CD4-positive, CD25-positive, alpha-beta regulatory T cell (primary cell): ENCODE data around the gene C10orf71. TPM values are rescaled to one million over a fixed set of nuclear protein-coding genes. Genes with fewer than 3 reads are reported as not detected.

Experiments used
- ATAC-seq, 2 donors: fragments of 150-1000 bp; cut with Tn5 transposase; one replicate each; pipeline ENCODE4 v1.10.0; 2021; ENCODE audit warnings: low read depth in 2 of 2, moderate number of reproducible peaks in 2 of 2, moderate library complexity in 1 of 2
- DNase-seq, 3 donors: peaks; one replicate each; pipeline versions ENCODE4 v3.0.0 to v3.0.0-alpha.2; 2012 to 2022; ENCODE audit warnings: mixed read lengths in 1 of 3
- H3K27ac ChIP-seq: one replicate; pipeline ENCODE4 v1.7.0; 2013; ENCODE audit warnings: mild to moderate bottlenecking, low read length; ENCODE audit not compliant: insufficient read depth, poor library complexity, severe bottlenecking
- H3K27me3 ChIP-seq: one replicate; pipeline ENCODE4 v1.7.0; 2013; ENCODE audit warnings: low read length; ENCODE audit not compliant: control insufficient read depth, insufficient read depth
- H3K36me3 ChIP-seq: one replicate; pipeline ENCODE4 v1.7.0; 2013; ENCODE audit warnings: mild to moderate bottlenecking, low read length, moderate library complexity; ENCODE audit not compliant: control insufficient read depth, insufficient read depth
- H3K4me1 ChIP-seq: 2 replicates; pipeline ENCODE4 v1.7.0; 2013; ENCODE audit warnings: mild to moderate bottlenecking, low read length; ENCODE audit not compliant: insufficient read depth, control insufficient read depth, poor library complexity, severe bottlenecking
- H3K4me3 ChIP-seq: one replicate; pipeline ENCODE4 v1.7.0; 2013; ENCODE audit warnings: low read depth, mild to moderate bottlenecking, low read length, moderate library complexity
- H3K9me3 ChIP-seq, 2 experiments: 1 replicate in 1 of 2; 2 replicates in 1 of 2; pipeline ENCODE4 v1.7.0; 2013; ENCODE audit warnings: low read length in 2 of 2, mild to moderate bottlenecking in 1 of 2, moderate library complexity in 1 of 2; ENCODE audit not compliant: control insufficient read depth in 2 of 2
- H3K27ac Mint-ChIP-seq, 3 donors: one replicate each; pipeline ENCODE4 v1.8.0; 2020 to 2022; ENCODE audit warnings: mild to moderate bottlenecking in 3 of 3, mixed read lengths in 3 of 3, moderate library complexity in 2 of 3
- H3K27me3 Mint-ChIP-seq: one replicate; pipeline ENCODE4 v1.8.0; 2022; ENCODE audit warnings: mild to moderate bottlenecking, mixed read lengths
- H3K36me3 Mint-ChIP-seq: one replicate; pipeline ENCODE4 v1.8.0; 2020; ENCODE audit warnings: mixed read lengths
- H3K4me1 Mint-ChIP-seq, 4 donors: one replicate each; pipeline ENCODE4 v1.8.0; 2020 to 2022; ENCODE audit warnings: mixed read lengths in 4 of 4, mild to moderate bottlenecking in 1 of 4
- H3K4me3 Mint-ChIP-seq, 4 donors: one replicate each; pipeline ENCODE4 v1.8.0; 2020 to 2022; ENCODE audit warnings: mild to moderate bottlenecking in 4 of 4, mixed read lengths in 4 of 4, moderate library complexity in 3 of 4
- H3K9me3 Mint-ChIP-seq, 7 donors: one replicate each; pipeline ENCODE4 v1.8.0; 2020 to 2022; ENCODE audit warnings: mixed read lengths in 7 of 7, mild to moderate bottlenecking in 3 of 7, moderate library complexity in 2 of 7
- polyA plus RNA-seq, 4 donors: library from polyadenylated mRNA; unstranded; fragments of 300-500 nt; fragmentation: Illumina TruSeq; gene quantifications; one replicate each; pipeline ENCODE4 v1.2.3, GENCODE V29; 2021
- total RNA-seq: library from RNA; stranded (reverse); gene quantifications from one replicate; pipeline ENCODE4 v1.2.3, GENCODE V29; 2022

C10orf71 gene
- total and polyA plus RNA-seq, 5 donors from 2014 or later, result not detected

DNA sequence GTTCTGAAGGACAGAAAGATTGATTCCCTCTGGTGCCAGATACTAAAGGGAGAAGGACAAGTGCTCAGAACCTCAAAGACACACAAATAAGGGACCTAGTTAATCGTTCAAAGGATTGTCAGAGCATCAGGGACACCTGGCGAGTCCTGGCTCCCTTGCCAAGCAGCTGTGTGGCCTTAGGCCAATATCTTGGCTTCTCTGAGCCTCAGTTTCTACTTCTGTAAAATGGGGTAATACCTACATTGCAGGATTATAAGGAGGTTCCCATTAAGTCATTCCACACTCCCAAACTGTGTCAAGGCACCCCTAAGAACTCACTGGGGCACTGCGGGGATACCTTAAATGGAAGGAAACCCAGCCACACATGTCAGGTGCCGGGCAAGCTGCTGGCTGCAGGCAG, 67.5 kb downstream of the C10orf71 start:
- no peaks in the 10 kb centered on the region for H3K36me3 ChIP-seq
- no peaks in the 10 kb centered on the region for H3K27me3 Mint-ChIP-seq
- no peak overlapping the region for H3K27ac Mint-ChIP-seq
- DNase-seq (no peak), ATAC-seq (no peak)
- no peaks in the 10 kb centered on the region for H3K9me3 ChIP-seq
- H3K27me3 ChIP-seq, result no peaks in the 10 kb centered on the region
- no peak overlapping the region for H3K27ac ChIP-seq
- peaks cover 0 to 2% (median 0%) of the 10 kb centered on the region in 7 donors for H3K9me3 Mint-ChIP-seq
- no peaks in the 10 kb centered on the region for H3K4me1 ChIP-seq
- no peaks in the 10 kb centered on the region for H3K4me1 Mint-ChIP-seq
- H3K4me3 Mint-ChIP-seq, result no peak overlapping the region
- no peak overlapping the region for H3K4me3 ChIP-seq
- no peaks in the 10 kb centered on the region for H3K36me3 Mint-ChIP-seq

DNA sequence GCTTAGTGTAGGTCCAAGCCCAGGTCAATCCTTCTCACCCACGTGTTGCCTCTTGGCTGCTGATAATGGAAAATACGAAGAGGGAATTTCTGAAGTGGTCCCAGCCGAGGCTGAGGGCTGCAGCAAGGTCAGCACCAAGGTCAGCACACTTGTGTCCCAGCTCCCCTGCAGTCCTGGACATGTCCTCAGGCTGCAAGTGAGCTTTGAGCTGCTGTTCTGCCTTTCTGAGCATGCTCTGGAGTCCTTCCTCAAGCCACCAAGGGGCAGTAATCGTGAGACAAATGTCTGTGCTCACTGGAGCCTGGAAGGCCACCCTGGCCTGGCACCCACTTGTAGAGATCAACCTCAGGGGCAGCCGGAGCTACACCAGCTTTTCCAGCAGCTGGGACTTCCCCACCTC, 68.6 kb downstream of the C10orf71 start:
- no peaks in the 10 kb centered on the region for H3K9me3 Mint-ChIP-seq
- H3K4me3 ChIP-seq, result no peak overlapping the region
- no peak for ATAC-seq

DNA sequence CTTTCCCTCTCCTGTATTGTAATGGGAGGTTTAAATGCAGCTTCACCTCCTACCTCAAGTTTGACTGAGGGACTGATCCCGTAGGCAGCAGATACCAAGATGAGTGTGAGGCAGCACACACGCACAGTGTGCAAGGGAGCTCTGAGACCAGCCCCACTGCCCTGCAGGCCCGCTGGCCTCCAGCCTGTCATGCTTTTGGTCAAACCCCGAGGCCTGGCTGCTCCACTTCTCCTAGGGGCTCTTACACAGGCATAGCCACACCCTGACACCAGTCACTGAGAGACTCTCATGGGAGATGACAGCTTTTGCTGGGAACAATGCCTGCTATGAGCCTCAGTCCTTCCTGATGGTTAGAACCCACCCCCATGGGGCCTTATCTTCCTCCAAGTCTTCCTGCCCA, 69.3 kb downstream of the C10orf71 start:
- H3K27me3 Mint-ChIP-seq, result peaks cover 4% of the 10 kb centered on the region
- H3K36me3 ChIP-seq, result no peaks in the 10 kb centered on the region
- DNase-seq (no peak), ATAC-seq (no peak)
- no peak overlapping the region for H3K27ac ChIP-seq
- no peak overlapping the region for H3K4me3 ChIP-seq
- H3K4me3 Mint-ChIP-seq, result no peak overlapping the region
- no peaks in the 10 kb centered on the region for H3K9me3 ChIP-seq
- H3K27me3 ChIP-seq, result no peaks in the 10 kb centered on the region
- H3K4me1 ChIP-seq, result no peaks in the 10 kb centered on the region
- H3K27ac Mint-ChIP-seq, result peak overlapping the region in 1 of 3 donors; percentile 15
- no peaks in the 10 kb centered on the region for H3K36me3 Mint-ChIP-seq
- H3K4me1 Mint-ChIP-seq, result no peaks in the 10 kb centered on the region
- H3K9me3 Mint-ChIP-seq, result no peaks in the 10 kb centered on the region

More for the DNA sequence above, 68.6 kb downstream of the C10orf71 start:
- Mint-ChIP-seq H3K36me3 (no peaks in the 10 kb centered on the region), H3K4me3 (no peak overlapping the region), H3K27me3 (peaks cover 4% of the 10 kb centered on the region), H3K4me1 (no peaks in the 10 kb centered on the region), H3K27ac (peak overlapping the region in 1 of 3 donors; percentile 15)
- H3K27me3 ChIP-seq, result no peaks in the 10 kb centered on the region
- no peaks in the 10 kb centered on the region for H3K4me1 ChIP-seq
- no peak overlapping the region for H3K27ac ChIP-seq
- no peaks in the 10 kb centered on the region for H3K9me3 ChIP-seq
- no peaks in the 10 kb centered on the region for H3K36me3 ChIP-seq
- no peak for DNase-seq

DNA sequence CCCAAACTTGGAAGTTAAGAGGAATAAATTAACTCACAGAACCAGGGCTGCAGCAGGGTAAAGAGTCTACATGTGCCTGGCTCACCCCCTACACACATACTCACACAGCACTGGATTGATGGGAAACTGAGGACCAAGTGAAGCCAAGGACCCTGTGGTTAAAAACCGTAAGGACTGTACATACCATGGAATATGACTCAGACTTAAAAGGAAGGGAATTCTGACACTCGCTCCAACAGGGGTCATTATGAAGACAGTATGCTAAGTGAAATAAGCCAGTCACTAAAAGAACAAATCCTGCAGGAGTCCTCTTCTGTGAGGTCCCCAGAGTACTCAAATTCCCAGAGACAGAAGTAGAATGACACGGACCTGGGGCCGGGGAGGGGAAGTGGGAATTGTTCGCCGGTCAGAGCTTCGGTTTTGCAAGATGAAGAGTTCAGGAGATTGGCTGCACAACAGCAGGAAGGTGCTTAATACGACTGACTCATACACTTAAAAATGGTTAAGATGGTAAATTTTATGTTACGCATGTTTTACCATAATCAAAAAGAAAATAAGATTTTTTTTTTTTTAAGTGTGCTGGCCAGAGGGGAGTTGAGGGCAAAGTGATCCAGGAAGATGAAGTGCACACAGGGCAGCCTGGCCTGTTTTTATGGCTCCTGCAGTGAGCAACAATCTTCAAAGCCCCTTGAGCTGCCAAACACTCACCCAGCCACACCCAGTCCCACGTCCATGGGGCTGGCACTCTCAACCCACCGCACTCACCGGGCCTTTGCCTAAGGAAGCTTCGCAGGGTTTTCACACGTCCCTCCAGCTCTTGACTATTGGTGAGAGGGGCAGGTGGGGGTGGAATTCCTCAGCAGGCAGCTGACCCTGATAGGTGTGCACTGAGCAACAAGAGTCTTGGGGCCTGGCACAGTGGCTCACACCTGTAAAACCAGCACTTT, 70.5 kb downstream of the C10orf71 start:
- DNase-seq (no peak), ATAC-seq (no peak)
- H3K4me1 Mint-ChIP-seq, result no peaks in the 10 kb centered on the region
- H3K27me3 ChIP-seq, result no peaks in the 10 kb centered on the region
- no peaks in the 10 kb centered on the region for H3K36me3 Mint-ChIP-seq
- H3K27me3 Mint-ChIP-seq, result peaks cover 6% of the 10 kb centered on the region
- H3K36me3 ChIP-seq, result no peaks in the 10 kb centered on the region
- no peak overlapping the region for H3K27ac Mint-ChIP-seq
- no peaks in the 10 kb centered on the region for H3K4me1 ChIP-seq
- H3K4me3 Mint-ChIP-seq, result no peak overlapping the region
- H3K9me3 Mint-ChIP-seq, result no peaks in the 10 kb centered on the region
- no peak overlapping the region for H3K27ac ChIP-seq
- no peak overlapping the region for H3K4me3 ChIP-seq
- H3K9me3 ChIP-seq, result no peaks in the 10 kb centered on the region

DNA sequence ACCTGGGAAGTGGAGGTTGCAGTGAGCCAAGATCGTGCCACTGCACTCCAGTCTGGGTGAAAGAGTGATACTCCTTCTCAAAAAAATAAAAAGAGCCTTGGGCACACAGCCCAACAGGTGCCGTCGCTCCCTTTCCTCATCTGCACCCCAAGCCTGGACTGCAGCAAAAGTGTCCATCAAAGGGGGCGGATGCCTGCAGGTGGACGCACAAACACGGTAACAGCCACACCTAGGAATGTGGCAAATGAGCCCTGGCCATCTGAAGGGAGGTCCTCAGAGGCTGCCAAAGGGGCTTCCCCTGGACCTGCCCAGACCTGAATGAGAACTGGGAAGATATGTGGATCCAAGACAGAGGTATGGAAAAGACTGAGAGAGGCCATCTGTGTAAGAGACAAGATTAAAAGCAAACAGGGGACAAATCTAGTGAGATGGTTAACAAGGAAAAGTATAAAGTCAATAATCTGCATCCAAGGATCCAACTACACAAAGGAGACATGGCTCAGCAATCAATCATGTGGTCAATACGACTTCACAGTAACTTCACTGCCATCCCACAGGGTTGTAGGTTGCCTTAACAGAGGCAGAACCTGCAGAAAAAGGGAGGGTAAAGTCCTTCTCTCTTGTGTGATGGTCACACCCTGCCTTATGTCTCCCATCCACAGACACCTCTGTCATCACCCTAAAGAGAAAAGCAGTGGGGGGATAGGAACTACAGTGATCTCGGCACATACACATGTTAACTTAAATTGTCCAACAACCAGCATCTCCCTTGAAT, 71.5 kb downstream of the C10orf71 start:
- Histone ChIP-seq H3K4me3 (no peak overlapping the region), H3K36me3 (no peaks in the 10 kb centered on the region), H3K27ac (no peak overlapping the region), H3K27me3 (no peaks in the 10 kb centered on the region), H3K9me3 (no peaks in the 10 kb centered on the region), H3K4me1 (no peaks in the 10 kb centered on the region)
- DNase-seq (no peak), ATAC-seq (no peak)
- H3K4me3 Mint-ChIP-seq, result no peak overlapping the region
- no peaks in the 10 kb centered on the region for H3K36me3 Mint-ChIP-seq
- H3K4me1 Mint-ChIP-seq, result no peaks in the 10 kb centered on the region
- H3K27ac Mint-ChIP-seq, result no peak overlapping the region
- peaks cover 8% of the 10 kb centered on the region for H3K27me3 Mint-ChIP-seq
- no peaks in the 10 kb centered on the region for H3K9me3 Mint-ChIP-seq

DNA sequence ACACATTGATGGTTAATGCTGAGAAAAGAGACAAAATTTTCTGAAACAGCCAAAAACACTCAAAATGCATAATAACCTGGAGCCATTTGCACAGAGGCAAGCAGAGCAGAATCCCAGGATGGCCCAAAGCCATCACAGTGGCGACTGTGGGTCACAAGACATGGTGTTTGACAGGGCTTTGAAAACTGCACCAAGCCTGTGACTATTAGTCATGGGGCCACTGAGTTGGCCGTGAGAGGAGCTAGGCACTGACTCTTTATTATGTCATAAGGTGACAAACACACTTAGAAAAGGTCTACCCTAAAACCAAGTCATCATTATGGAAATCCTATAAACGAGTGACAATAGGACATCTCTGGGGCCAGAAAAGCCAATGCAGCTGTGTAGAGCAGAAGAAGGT, 73.0 kb downstream of the C10orf71 start:
- Mint-ChIP-seq H3K4me3 (no peak overlapping the region), H3K9me3 (no peaks in the 10 kb centered on the region), H3K36me3 (no peaks in the 10 kb centered on the region), H3K4me1 (no peaks in the 10 kb centered on the region), H3K27me3 (peaks cover 8% of the 10 kb centered on the region), H3K27ac (no peak overlapping the region)
- Histone ChIP-seq H3K4me3 (no peak overlapping the region), H3K27ac (no peak overlapping the region), H3K9me3 (no peaks in the 10 kb centered on the region), H3K27me3 (no peaks in the 10 kb centered on the region), H3K4me1 (no peaks in the 10 kb centered on the region), H3K36me3 (no peaks in the 10 kb centered on the region)
- DNase-seq, result no peak
- ATAC-seq, result no peak

DNA sequence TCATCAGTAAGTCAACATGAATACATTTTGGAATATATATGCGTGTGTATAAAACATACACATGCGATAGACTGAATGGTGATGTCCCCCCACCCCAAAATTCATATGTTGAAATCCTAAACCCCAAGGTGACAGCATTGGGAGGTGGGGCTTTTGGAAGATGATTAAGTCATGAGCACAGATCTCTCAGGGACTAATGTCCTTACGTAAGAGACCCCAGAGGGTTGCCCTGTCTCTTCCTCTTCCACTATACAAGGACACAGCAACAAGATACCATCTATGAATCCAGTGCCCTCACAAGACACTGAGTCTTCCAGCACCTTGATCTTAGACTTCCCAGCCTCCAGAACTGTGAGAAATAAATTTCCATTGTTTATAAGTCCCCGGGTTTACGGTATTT, 74.4 kb downstream of the C10orf71 start:
- Mint-ChIP-seq H3K4me3 (no peak overlapping the region), H3K27me3 (peaks cover 8% of the 10 kb centered on the region), H3K36me3 (no peaks in the 10 kb centered on the region), H3K9me3 (no peaks in the 10 kb centered on the region), H3K27ac (no peak overlapping the region), H3K4me1 (no peaks in the 10 kb centered on the region)
- H3K9me3 ChIP-seq, result no peaks in the 10 kb centered on the region
- no peaks in the 10 kb centered on the region for H3K27me3 ChIP-seq
- H3K27ac ChIP-seq, result no peak overlapping the region
- H3K36me3 ChIP-seq, result no peaks in the 10 kb centered on the region
- no peak for DNase-seq
- no peaks in the 10 kb centered on the region for H3K4me1 ChIP-seq
- ATAC-seq, result no peak
- H3K4me3 ChIP-seq, result no peak overlapping the region
